Skin epidermis (tissue), 12 donors: ENCODE results near the gene MYO3B.
A peak's percentile ranks its signal among the peaks of the same experiment; 100 is the strongest.

Source experiments
- H3K27ac ChIP-seq, 21 experiments: fragments of 200-600 bp; sonication (generic) in 11 of 21; one replicate each; pipeline ENCODE4 v1.5.0; 2020; ENCODE audit warnings: mild to moderate bottlenecking in 3 of 21, inconsistent platforms in 2 of 21, moderate library complexity in 2 of 21
- H3K4me3 ChIP-seq, 7 experiments: fragments of 200-600 bp; sonication (generic) in 2 of 7; one replicate each; pipeline ENCODE4 v1.5.0; 2020; ENCODE audit warnings: inconsistent platforms in 2 of 7, mild to moderate bottlenecking in 2 of 7, moderate library complexity in 1 of 7

MYO3B gene

GRCh38 chr2:170354855-170355780, 177.2 kb downstream of the MYO3B start:
- Histone ChIP-seq H3K27ac (no peak overlapping the region), H3K4me3 (no peak overlapping the region)

- Histone ChIP-seq H3K27ac (no peak overlapping the region), H3K4me3 (no peak overlapping the region)
Observed at GRCh38 chr2:170359466-170359865, 181.5 kb downstream of the MYO3B start.

- Histone ChIP-seq H3K27ac (no peak overlapping the region), H3K4me3 (no peak overlapping the region)
Observed at GRCh38 chr2:170360546-170361089, 182.7 kb downstream of the MYO3B start.

- H3K4me3 ChIP-seq: no peak overlapping the region
- H3K27ac ChIP-seq: no peak overlapping the region
Observed at GRCh38 chr2:170361090-170361936, 183.4 kb downstream of the MYO3B start.

GRCh38 chr2:170362313-170362870, 184.4 kb downstream of the MYO3B start:
- no peak overlapping the region for H3K4me3 ChIP-seq
- no peak overlapping the region for H3K27ac ChIP-seq

- Histone ChIP-seq H3K4me3 (no peak overlapping the region), H3K27ac (peak overlapping the region in 1 of 21 experiments; percentile 12)
Observed at GRCh38 chr2:170362871-170363631, 185.1 kb downstream of the MYO3B start.

- H3K4me3 ChIP-seq: no peak overlapping the region
- H3K27ac ChIP-seq: no peak overlapping the region
Observed at GRCh38 chr2:170365003-170365402, 187.1 kb downstream of the MYO3B start.

GRCh38 chr2:170365686-170366085, 187.7 kb downstream of the MYO3B start:
- Histone ChIP-seq H3K4me3 (no peak overlapping the region), H3K27ac (no peak overlapping the region)

GRCh38 chr2:170368370-170368769, 190.4 kb downstream of the MYO3B start:
- Histone ChIP-seq H3K4me3 (no peak overlapping the region), H3K27ac (no peak overlapping the region)

- no peak overlapping the region for H3K4me3 ChIP-seq
- H3K27ac ChIP-seq: no peak overlapping the region
Observed at GRCh38 chr2:170369228-170369627, 191.3 kb downstream of the MYO3B start.

- no peak overlapping the region for H3K4me3 ChIP-seq
- no peak overlapping the region for H3K27ac ChIP-seq
Observed at GRCh38 chr2:170369894-170370293, 191.9 kb downstream of the MYO3B start.

- Histone ChIP-seq H3K27ac (no peak overlapping the region), H3K4me3 (no peak overlapping the region)
Observed at GRCh38 chr2:170371231-170371998, 193.5 kb downstream of the MYO3B start.

GRCh38 chr2:170375192-170375591, 197.2 kb downstream of the MYO3B start:
- H3K27ac ChIP-seq: no peak overlapping the region
- H3K4me3 ChIP-seq: no peak overlapping the region

- Histone ChIP-seq H3K27ac (no peak overlapping the region), H3K4me3 (no peak overlapping the region)
Observed at GRCh38 chr2:170377500-170378207, 199.7 kb downstream of the MYO3B start.

GRCh38 chr2:170380267-170380666, 202.3 kb downstream of the MYO3B start:
- Histone ChIP-seq H3K4me3 (no peak overlapping the region), H3K27ac (no peak overlapping the region)

GRCh38 chr2:170381678-170382077, 203.7 kb downstream of the MYO3B start:
- Histone ChIP-seq H3K4me3 (no peak overlapping the region), H3K27ac (no peak overlapping the region)

- Histone ChIP-seq H3K4me3 (no peak overlapping the region), H3K27ac (no peak overlapping the region)
Observed at GRCh38 chr2:170386554-170386953, 208.6 kb downstream of the MYO3B start.

- Histone ChIP-seq H3K27ac (no peak overlapping the region), H3K4me3 (no peak overlapping the region)
Observed at GRCh38 chr2:170391018-170391417, 213.1 kb downstream of the MYO3B start.
